ENCODE data around the gene ITIH1.

ITIH1 gene

GRCh38 chr3:52781741-52782140 is 4.3 kb downstream of the ITIH1 start:
- TF ChIP-seq, protein P1, sequence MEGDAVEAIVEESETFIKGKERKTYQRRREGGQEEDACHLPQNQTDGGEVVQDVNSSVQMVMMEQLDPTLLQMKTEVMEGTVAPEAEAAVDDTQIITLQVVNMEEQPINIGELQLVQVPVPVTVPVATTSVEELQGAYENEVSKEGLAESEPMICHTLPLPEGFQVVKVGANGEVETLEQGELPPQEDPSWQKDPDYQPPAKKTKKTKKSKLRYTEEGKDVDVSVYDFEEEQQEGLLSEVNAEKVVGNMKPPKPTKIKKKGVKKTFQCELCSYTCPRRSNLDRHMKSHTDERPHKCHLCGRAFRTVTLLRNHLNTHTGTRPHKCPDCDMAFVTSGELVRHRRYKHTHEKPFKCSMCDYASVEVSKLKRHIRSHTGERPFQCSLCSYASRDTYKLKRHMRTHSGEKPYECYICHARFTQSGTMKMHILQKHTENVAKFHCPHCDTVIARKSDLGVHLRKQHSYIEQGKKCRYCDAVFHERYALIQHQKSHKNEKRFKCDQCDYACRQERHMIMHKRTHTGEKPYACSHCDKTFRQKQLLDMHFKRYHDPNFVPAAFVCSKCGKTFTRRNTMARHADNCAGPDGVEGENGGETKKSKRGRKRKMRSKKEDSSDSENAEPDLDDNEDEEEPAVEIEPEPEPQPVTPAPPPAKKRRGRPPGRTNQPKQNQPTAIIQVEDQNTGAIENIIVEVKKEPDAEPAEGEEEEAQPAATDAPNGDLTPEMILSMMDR (IDR thresholded peaks at IDR 0.05; ENCODE audit: low read depth, low read length), result no peak
- no peak overlapping the region for H3K4me3 ChIP-seq (ENCODE audit: low read depth, low read length)

DNA sequence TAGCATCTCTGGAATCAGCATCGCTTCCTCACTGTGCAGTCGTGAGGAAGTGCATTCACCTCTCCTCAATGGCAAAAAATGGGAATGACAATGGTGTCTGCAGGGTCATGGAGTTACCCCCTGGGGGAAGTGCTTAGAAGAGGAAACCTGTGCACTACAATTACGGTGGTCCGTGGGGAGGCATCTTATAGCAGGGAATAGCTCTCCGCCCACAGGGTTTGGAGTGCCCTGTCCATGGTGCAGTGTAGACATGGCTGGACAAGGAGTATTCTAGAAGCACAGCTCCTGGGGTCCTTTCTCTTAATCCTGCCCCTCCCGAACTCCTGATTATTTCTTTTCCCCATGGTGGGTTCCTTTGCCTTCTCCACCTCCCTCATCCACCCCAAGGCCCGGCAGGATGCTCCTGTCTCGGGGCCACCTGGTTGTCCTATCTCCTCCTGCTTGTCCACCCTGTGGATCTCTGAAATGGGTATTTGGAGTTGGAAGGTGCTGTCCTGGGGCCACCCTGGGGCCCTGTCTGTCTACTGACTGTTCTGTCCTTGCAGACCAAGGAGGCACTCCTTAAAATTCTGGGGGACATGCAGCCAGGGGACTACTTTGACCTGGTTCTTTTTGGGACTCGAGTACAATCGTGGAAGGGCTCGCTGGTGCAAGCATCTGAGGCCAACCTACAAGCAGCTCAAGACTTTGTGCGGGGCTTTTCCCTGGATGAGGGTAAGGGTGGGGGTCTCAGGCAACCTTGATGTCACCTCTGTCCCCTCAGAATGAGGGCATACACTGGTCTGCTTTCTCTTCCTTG is 5.2 kb downstream of the ITIH1 start:
- no peak overlapping the region for H3K4me3 ChIP-seq (ENCODE audit: low read depth, low read length)
- TF ChIP-seq, protein P1 (IDR thresholded peaks at IDR 0.05; ENCODE audit: low read depth, low read length), result no peak

- TF ChIP-seq, protein P1 (IDR thresholded peaks at IDR 0.05; ENCODE audit: low read depth, low read length), result no peak
These were observed 5.8 kb downstream of the ITIH1 start for GRCh38 chr3:52783211-52783555.

GRCh38 chr3:52784021-52784621 is 6.7 kb downstream of the ITIH1 start:
- TF ChIP-seq, protein P1 (IDR thresholded peaks at IDR 0.05; ENCODE audit: low read depth, low read length), result no peak

More at GRCh38 chr3:52783211-52783555, 5.8 kb downstream of the ITIH1 start:
- no peak overlapping the region for H3K4me3 ChIP-seq (ENCODE audit: low read depth, low read length)

GRCh38 chr3:52784931-52785590 is 7.7 kb downstream of the ITIH1 start:
- TF ChIP-seq, protein P1 (IDR thresholded peaks at IDR 0.05; ENCODE audit: low read depth, low read length), result no peak
- H3K4me3 ChIP-seq (ENCODE audit: low read depth, low read length), result no peak overlapping the region

More at GRCh38 chr3:52784021-52784621, 6.7 kb downstream of the ITIH1 start:
- no peak overlapping the region for H3K4me3 ChIP-seq (ENCODE audit: low read depth, low read length)

- TF ChIP-seq, protein P1 (IDR thresholded peaks at IDR 0.05; ENCODE audit: low read depth, low read length), result no peak
- no peak overlapping the region for H3K4me3 ChIP-seq (ENCODE audit: low read depth, low read length)
These were observed 9.2 kb downstream of the ITIH1 start for GRCh38 chr3:52786330-52787215.
